ENCODE data around the gene DPY19L2.
"Not testable (repeated sequence)": the region's sequence is repeated elsewhere in the genome, so short reads cannot be mapped to it uniquely, and the experiment has no call there.

DPY19L2 gene

GRCh38 chr12:63668028-63668799 lies at the start of gene DPY19L2:
TSS of gene DPY19L2 (minus strand) at chr12:63668493. CDS start at chr12:63668393, 100 bp downstream.
- peak; percentile 38 for DNase-seq (ENCODE audit: low spot score)

GRCh38 chr12:63716891-63717290 lies 48.6 kb upstream of the DPY19L2 start:
- not testable (repeated sequence) for DNase-seq (ENCODE audit: low spot score)

GRCh38 chr12:63715107-63715625 lies 46.9 kb upstream of the DPY19L2 start:
- not testable (repeated sequence) for DNase-seq (ENCODE audit: low spot score)

GRCh38 chr12:63714409-63714808 lies 46.1 kb upstream of the DPY19L2 start:
- not testable (repeated sequence) for DNase-seq (ENCODE audit: low spot score)

- DNase-seq (ENCODE audit: low spot score): not testable (repeated sequence)
These were observed 45.4 kb upstream of the DPY19L2 start for GRCh38 chr12:63713681-63714075.

GRCh38 chr12:63712979-63713680 lies 44.8 kb upstream of the DPY19L2 start:
- DNase-seq (ENCODE audit: low spot score): not testable (repeated sequence)

- not testable (repeated sequence) for DNase-seq (ENCODE audit: low spot score)
These were observed 44.2 kb upstream of the DPY19L2 start for GRCh38 chr12:63712376-63712974.

GRCh38 chr12:63711339-63711738 lies 43.0 kb upstream of the DPY19L2 start:
- DNase-seq (ENCODE audit: low spot score): not testable (repeated sequence)

- DNase-seq (ENCODE audit: low spot score): no peak
These were observed 38.0 kb upstream of the DPY19L2 start for GRCh38 chr12:63706336-63706735.

- not testable (repeated sequence) for DNase-seq (ENCODE audit: low spot score)
These were observed 31.5 kb upstream of the DPY19L2 start for GRCh38 chr12:63699678-63700382.

- not testable (repeated sequence) for DNase-seq (ENCODE audit: low spot score)
These were observed 30.7 kb upstream of the DPY19L2 start for GRCh38 chr12:63699011-63699410.

GRCh38 chr12:63690837-63691236 lies 22.5 kb upstream of the DPY19L2 start:
- not testable (repeated sequence) for DNase-seq (ENCODE audit: low spot score)

- not testable (repeated sequence) for DNase-seq (ENCODE audit: low spot score)
These were observed 20.8 kb upstream of the DPY19L2 start for GRCh38 chr12:63689141-63689540.

GRCh38 chr12:63686623-63687022 lies 18.3 kb upstream of the DPY19L2 start:
- DNase-seq (ENCODE audit: low spot score): not testable (repeated sequence)

- DNase-seq (ENCODE audit: low spot score): not testable (repeated sequence)
These were observed 17.5 kb upstream of the DPY19L2 start for GRCh38 chr12:63685789-63686188.

- DNase-seq (ENCODE audit: low spot score): not testable (repeated sequence)
These were observed 14.3 kb upstream of the DPY19L2 start for GRCh38 chr12:63682617-63683016.

GRCh38 chr12:63680758-63681157 lies 12.5 kb upstream of the DPY19L2 start:
- DNase-seq (ENCODE audit: low spot score): not testable (repeated sequence)

- not testable (repeated sequence) for DNase-seq (ENCODE audit: low spot score)
These were observed 4.3 kb upstream of the DPY19L2 start for GRCh38 chr12:63672550-63672949.

- not testable (repeated sequence) for DNase-seq (ENCODE audit: low spot score)
These were observed 1.6 kb upstream of the DPY19L2 start for GRCh38 chr12:63669936-63670335.

- DNase-seq (ENCODE audit: low spot score): not testable (repeated sequence)
These were observed 1.1 kb upstream of the DPY19L2 start for GRCh38 chr12:63669427-63669826.

- DNase-seq (ENCODE audit: low spot score): peak; percentile 14
These were observed 590 bp upstream of the DPY19L2 start for GRCh38 chr12:63668800-63669365.

All from AG20443 (cell line).